ENCODE measurements around the gene SERINC4.

The SERINC4 gene

GRCh38 chr15:43799209-43799944 is 643 bp downstream of the SERINC4 start:
- DNase-seq (ENCODE audit: low read depth in 1 of 2, low spot score in 1 of 2) = no peak

DNA sequence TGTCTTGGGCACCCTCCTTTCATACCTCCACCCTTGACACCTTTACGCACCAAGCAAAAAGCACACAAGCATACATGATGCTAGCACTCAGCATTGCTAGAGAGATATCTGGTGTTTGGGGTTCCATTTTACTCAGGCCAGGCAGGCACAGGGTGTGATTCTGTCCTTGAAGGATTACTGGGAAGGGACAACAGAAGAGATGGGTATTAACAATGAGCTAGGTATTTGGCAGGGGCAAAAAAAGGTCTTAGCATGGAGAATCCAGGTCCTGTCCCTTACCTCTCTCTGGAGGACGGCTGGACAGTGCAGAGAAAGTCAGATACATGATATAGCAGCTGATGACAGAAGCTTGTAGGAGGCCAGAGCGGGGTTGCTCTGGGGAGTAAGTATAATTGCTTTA is 3.5 kb downstream of the SERINC4 start:
- no peak for DNase-seq (ENCODE audit: low read depth in 1 of 2, low spot score in 1 of 2)

GRCh38 chr15:43795997-43796396 is 4.0 kb downstream of the SERINC4 start:
- DNase-seq (ENCODE audit: low read depth in 1 of 2, low spot score in 1 of 2) = no peak

GRCh38 chr15:43795197-43795596 is 4.8 kb downstream of the SERINC4 start:
- DNase-seq (ENCODE audit: low read depth in 1 of 2, low spot score in 1 of 2) = no peak

DNA sequence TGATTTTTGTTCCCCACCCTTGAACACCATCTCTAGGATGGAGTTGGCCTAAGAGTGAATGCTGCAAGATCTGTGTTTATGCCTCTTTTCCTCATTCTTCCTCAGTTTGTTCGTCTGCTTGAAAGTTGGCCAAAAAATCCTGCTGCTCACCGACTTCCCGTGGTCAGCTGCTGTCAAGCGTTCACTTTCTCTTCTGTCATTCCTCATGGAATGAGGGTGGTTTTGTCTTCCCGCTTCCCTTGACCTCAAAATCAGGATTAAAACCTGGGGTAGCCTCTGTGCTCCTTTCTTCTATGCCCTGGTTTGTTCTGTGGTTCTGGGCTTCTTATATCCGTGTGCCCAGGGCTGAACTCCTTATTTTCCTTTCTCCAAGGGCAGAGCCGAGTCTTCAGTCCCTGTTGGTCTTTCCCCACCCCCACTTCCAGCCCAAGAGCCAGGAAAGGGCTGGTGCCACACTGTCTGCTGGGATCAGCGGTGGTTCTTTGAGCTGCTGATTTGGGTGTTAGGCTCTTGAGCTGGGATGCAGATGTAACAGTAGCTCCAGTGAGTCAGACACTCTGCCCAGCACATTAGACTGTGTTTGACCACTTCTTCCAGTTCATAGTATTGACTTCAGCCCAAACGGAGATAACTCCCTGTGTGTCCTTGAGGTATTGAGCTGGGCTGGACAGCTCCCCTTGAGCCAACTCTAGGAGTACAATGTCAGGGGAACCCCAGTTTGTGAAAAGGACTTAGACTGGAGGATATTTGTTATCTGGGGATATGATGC is 5.6 kb downstream of the SERINC4 start:
- DNase-seq (ENCODE audit: low read depth in 1 of 2, low spot score in 1 of 2) = no peak

DNA sequence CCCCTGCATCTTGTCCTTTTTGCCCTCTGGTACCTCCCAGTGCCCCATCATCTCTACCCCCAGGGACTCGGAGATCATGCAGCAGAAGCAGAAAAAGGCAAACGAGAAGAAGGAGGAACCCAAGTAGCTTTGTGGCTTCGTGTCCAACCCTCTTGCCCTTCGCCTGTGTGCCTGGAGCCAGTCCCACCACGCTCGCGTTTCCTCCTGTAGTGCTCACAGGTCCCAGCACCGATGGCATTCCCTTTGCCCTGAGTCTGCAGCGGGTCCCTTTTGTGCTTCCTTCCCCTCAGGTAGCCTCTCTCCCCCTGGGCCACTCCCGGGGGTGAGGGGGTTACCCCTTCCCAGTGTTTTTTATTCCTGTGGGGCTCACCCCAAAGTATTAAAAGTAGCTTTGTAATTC is 6.4 kb downstream of the SERINC4 start:
- no peak for DNase-seq (ENCODE audit: low read depth in 1 of 2, low spot score in 1 of 2)

- no peak for DNase-seq (ENCODE audit: low read depth in 1 of 2, low spot score in 1 of 2)
Observed at GRCh38 chr15:43792761-43793476, 7.1 kb downstream of the SERINC4 start.

DNA sequence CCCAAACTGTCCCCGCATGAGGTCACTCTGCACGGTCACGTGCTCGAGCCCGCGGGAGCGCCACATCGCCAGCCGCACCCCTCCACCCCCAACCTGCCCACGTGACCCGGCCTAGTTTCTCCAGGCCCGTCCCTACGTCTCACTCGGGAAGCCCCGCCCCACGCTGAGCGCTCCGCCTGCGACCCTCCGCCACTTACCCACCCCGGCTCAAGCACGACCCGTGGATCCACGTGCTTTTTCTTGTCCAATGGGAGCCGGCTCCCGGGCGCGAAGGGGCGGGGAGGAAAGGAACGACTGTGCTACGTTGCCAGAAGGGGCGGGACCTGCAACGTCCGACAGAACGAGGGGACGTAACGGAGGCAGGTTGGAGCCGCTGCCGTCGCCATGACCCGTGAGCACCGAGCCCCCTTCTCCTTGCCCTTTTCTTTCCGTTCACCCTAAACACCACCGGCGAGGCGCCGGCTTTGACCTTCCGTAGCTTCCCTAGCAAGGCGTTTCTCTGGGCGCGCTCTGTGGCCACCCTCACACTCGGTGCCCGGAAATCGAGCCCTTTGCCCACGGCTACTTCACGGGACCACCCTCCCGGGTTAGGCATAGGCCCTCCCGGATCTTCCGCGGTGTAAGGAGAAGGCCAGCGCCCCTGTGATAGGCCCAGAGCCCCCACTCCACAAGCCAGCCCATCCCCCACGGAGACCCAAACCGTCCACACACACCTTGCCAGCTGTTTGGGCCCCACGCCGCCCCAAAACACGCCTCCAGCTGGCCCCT is 7.8 kb downstream of the SERINC4 start, which contains the start of gene SERF2:
Gene SERF2, plus strand, starts transcription at position 328 of the 768 bp plus-strand sequence. Its CDS starts 57 bp downstream, at position 385.
- DNase-seq (ENCODE audit: low read depth in 1 of 2, low spot score in 1 of 2) = peak; percentile 99 to 100

DNA sequence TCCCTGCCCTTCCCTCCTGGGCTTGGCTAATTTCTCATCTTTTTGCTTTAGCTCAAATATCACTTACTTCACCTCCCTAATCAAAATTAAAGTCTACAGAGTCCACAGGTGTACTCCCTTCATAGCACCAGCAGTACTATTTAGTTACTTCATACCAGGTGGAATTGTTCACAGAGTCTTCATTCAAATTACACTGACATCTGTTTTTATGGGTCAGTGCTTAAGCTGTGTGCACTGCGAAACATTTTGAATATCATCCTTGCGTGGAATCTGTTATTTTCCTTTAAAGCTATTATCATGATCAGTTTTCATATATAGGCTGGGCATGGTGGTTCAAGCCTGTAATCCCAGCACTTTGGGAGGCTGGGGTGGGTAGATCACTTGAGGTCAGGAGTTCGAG is 10.6 kb downstream of the SERINC4 start:
- DNase-seq (ENCODE audit: low read depth in 1 of 2, low spot score in 1 of 2) = no peak

DNA sequence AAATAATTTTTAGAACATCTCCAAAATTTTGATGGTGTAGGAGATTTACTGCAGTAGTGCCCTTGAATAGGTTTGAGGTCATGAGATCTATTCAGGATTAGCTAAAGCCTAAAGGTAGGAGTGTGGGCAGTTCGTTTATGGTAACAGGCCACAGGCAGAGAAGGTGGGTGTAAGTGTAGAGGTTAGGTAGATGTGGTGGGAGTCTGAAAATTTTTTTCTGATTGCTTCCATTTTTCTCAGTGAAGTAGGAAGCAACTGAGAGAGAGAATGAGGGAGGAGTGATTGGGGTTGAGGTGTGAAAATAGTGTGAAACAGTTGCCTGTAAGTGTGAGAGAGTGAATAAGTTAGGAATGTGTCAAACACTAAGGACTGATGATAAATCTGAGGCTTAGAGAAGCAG is 21.0 kb downstream of the SERINC4 start:
- no peak for DNase-seq (ENCODE audit: low read depth in 1 of 2, low spot score in 1 of 2)

DNA sequence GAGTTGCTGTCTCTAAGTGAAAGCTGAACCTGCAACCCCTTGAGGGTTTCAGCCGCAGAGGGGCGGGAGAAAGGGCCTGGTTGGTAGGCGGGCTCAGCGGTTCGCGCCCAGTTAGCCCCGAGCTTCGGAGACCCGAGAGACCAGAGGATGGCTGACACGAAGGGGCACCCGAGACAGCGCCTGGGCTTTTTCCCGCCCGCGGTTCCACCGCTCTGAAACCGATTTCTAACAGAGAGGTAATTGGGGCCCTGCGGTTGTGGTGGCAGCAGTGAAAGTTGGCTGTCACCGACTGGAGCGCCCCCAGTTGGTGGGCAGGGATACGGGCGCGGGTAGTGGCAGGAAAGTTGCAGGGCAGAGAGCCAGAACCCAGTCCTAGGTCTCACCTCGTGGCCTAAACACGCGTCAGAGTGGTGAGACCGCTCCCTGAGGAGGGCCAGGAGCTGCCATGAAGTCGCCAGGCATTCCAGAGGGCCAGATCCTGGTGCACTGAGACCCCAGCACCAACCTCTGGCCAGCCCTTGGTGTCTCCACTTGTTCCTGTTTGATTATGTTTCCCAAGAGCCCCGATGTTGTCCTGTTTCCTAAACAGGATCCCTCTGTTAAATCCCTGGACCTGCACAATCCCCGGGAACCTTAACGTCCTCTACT is 22.6 kb downstream of the SERINC4 start:
- peak; percentile 62 to 78 for DNase-seq (ENCODE audit: low read depth in 1 of 2, low spot score in 1 of 2)

DNA sequence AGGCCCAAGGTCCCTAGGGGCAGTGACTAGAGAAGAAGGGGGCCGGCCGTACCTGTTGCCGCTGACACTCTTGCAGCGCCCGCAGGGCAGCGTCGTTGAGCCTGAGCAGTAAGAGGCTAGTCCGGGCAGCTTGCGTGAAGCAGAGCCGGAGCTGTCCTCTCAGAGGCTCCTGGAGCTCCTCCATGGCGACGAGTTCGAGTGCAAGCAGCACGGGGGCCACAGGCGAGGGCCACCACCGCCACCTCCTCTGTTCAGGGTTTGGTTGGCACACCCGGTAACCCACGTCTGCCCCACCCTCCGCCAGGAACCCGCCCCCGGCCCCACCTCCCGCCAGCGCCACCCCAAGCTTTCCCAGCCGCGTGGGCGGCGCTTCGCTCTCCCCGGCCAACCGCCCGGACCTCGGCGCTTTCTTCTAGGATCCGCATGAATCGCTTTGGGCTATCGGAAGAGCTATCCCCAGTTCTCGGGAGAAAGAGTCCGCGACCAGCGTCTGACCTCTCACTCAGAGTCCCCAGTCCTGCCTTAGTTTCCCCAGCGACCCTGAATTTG is 23.2 kb downstream of the SERINC4 start, which contains the start of gene ELL3:
Gene ELL3, minus strand, starts transcription at position 249 of the 549 bp plus-strand sequence. Its CDS starts 65 bp downstream, at position 184.
- peak; percentile 44 to 52 for DNase-seq (ENCODE audit: low read depth in 1 of 2, low spot score in 1 of 2)

- DNase-seq (ENCODE audit: low read depth in 1 of 2, low spot score in 1 of 2) = peak in 1 of 2 donors; percentile 16
Observed at GRCh38 chr15:43776101-43776717, 23.8 kb downstream of the SERINC4 start.

- no peak for DNase-seq (ENCODE audit: low read depth in 1 of 2, low spot score in 1 of 2)
Observed at GRCh38 chr15:43775411-43775965, 24.5 kb downstream of the SERINC4 start.

DNA sequence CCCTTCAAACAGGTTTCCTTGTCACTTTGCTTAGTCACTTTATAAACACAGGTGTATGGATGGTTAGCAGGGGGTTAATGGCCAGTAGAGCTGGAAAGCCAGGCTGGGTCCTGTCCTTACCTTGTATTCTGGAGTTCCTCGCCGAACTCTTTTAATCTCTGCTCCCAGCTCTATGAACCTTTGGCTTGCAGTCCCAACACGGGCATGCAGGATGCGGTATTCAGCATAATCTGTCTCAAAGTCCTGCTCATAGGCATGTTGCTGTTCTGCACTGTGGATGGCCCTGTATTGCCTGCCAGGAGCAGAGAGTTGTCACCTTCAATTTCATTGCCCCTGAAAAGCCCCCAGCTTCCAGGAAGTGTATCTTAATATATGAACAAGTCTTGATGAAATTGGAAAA is 26.0 kb downstream of the SERINC4 start:
- no peak for DNase-seq (ENCODE audit: low read depth in 1 of 2, low spot score in 1 of 2)

GRCh38 chr15:43772624-43773023 is 27.4 kb downstream of the SERINC4 start:
- no peak for DNase-seq (ENCODE audit: low read depth in 1 of 2, low spot score in 1 of 2)

DNA sequence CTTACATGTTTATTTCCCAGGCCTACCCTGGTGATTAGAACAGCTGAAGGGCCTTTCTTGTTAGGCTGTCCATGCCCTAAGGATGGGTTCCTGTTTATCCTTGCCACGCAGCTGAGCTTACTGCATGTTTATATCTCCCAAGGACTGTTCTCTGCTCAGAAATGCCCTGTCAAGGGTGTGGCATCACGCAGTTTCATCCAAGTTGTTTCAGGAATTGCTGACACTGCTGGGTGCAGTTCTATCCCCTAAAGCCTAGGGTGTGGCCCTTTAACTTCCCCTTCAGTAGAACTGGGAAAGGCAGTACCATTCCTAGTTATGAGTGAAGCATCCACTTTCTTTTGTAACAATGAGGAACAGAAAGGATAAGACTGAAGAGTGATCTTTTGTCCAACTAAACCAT is 28.2 kb downstream of the SERINC4 start:
- DNase-seq (ENCODE audit: low read depth in 1 of 2, low spot score in 1 of 2) = no peak

DNA sequence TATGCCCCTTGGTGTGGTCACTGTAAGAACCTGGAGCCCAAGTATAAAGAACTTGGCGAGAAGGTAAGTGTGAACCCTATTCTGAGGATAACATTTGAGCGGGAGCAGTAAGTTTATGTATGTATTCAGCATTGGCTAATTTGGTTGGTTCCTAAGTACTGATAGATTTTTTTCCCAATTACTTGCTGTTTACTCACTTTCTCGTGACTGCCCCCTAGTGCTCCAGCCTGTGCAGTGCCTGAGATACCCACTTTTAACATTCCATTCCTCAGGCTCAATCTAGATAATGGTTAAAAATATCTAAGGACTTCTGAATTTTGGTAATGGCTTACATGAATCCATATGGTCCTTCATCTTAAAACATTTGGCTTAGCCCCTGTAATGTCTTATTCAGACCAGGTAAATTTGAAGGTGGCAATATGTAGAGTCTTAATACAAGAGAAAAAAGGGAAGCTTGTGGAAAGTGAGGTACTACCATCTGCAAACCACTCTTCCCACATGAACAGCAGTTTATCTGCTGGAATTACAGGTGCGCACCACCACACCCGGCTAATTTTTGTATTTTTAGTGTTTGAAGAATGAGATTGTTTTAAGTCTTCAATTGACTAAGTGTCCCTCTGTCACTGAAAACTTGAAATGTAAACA is 30.3 kb downstream of the SERINC4 start:
- no peak for DNase-seq (ENCODE audit: low read depth in 1 of 2, low spot score in 1 of 2)
